HG03045 (cell line): ENCODE measurements around the gene ADGRE2.

Experiments used
- ATAC-seq: cut with Tn5 transposase; IDR thresholded peaks from one replicate; pipeline ENCODE4 v1.9.1; 2021; ENCODE audit warnings: mild to moderate bottlenecking, moderate library complexity; ENCODE audit not compliant: unreplicated experiment

Gene ADGRE2

DNA sequence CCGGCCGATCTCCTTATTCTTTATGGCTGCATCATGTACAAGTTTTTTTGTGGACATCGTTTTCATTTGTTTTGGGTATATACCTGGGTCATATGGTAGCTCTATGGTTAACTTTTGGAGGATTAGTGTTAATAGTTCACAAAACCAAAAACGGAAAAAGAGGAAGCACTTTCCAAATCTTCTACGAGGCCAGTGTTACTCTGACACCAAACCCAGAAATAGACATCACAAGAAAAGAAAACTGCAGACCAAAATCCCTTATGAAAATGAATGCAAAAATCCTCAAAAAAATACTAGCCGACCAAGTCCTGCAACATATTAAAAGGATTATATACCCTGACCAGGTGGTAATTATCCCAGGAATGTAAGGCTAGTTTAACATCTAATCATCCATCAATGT lies 29.8 kb downstream of the ADGRE2 start:
- ATAC-seq, result no peak

GRCh38 chr19:14746886-14747285 lies 31.5 kb downstream of the ADGRE2 start:
- ATAC-seq, result no peak

- ATAC-seq, result no peak
Observed at GRCh38 chr19:14735915-14736314, 42.4 kb downstream of the ADGRE2 start.

- no peak for ATAC-seq
Observed at GRCh38 chr19:14733574-14733973, 44.8 kb downstream of the ADGRE2 start.

GRCh38 chr19:14732510-14732909 lies 45.9 kb downstream of the ADGRE2 start:
- ATAC-seq, result no peak

DNA sequence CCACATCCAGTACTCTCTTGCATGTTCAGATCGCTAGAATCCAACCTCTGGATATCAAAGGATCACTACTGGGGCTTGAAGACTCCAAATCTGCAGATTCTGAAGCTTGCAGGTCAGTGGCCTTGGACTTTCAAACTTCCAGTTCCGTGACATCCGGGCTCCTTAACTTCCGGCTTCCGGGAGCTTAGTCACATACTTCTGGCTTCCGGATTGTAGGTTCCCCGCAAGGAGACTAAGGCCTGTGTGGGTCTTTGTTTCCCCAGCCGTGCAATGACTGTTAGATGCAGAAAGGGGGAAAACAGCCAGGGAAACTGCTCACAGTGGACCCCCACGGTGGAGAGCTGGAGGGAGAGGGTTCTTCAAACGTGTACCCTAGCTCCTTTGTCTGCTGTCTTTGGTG lies 47.2 kb downstream of the ADGRE2 start:
- no peak for ATAC-seq

- no peak for ATAC-seq
Observed at GRCh38 chr19:14728595-14728994, 49.8 kb downstream of the ADGRE2 start.

DNA sequence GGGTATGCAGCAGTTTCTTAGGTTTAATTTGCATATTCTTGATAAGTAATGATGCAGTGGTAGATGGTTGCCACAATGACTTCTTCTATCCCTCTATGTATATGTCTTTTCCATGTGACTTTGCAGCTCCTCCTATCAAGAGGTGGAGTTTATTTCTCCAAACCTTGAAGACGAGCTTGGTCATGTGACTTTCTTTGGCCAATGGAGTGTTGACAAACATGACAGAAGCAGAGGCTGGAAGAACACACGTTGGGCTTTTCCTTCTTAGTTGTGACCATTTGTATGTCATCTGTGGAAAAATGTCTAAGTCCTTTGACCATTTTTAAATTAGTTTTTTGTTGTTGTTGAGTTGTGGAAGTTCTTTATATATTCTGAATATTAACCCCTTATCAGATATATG lies 56.2 kb downstream of the ADGRE2 start:
- ATAC-seq, result no peak

- no peak for ATAC-seq
Observed at GRCh38 chr19:14719162-14719561, 59.2 kb downstream of the ADGRE2 start.

DNA sequence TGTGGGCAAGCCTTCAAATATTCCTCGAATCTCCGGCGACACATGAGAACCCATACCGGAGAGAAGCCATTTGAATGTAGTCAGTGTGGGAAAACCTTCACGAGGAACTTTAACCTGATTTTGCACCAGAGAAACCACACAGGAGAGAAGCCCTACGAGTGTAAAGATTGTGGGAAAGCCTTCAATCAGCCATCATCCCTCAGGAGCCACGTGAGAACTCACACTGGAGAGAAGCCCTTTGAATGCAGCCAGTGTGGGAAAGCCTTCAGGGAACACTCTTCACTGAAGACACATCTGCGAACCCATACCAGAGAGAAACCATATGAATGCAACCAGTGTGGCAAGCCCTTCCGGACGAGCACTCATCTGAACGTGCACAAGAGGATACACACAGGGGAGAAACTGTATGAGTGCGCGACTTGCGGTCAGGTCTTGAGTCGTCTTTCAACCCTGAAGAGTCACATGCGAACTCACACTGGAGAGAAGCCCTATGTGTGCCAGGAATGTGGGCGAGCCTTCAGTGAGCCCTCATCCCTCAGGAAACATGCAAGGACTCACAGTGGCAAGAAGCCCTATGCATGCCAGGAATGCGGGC lies 59.7 kb downstream of the ADGRE2 start:
- no peak for ATAC-seq

DNA sequence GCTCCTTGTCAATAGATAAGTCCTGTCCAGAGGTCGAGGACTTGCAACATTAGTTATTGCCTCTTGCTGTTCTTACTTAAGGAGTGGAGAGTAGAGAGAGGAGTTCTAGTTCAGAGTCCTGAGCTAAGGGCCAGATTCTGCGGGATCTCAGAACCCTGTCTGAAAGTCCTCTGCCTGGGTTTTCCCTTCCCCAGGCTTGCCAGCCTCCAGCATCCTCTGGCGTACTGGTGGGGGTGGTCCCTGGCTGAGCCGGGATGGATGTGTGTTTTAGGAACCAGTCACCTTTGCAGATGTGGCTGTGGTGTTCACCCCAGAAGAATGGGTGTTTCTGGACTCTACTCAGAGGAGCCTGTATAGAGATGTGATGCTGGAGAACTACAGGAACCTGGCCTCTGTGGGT lies 62.5 kb downstream of the ADGRE2 start:
- no peak for ATAC-seq

DNA sequence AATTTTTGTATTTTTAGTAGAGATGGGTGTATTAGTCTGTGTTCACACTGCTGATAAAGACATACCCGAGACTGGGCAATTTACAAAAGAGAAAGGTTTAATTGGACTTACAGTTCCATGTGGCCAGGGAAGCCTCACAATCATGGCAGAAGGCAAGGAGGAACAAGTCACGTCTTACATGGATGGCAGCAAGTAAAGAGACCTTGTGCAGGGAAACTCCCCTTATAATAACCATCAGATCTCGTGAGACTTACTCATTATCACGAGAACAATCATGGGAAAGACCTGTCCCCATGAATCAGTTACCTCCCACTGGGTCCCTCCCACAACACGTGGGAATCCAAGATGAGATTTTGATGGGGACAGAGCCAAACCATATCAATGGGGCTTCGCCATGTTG lies 73.9 kb downstream of the ADGRE2 start:
- ATAC-seq, result no peak

DNA sequence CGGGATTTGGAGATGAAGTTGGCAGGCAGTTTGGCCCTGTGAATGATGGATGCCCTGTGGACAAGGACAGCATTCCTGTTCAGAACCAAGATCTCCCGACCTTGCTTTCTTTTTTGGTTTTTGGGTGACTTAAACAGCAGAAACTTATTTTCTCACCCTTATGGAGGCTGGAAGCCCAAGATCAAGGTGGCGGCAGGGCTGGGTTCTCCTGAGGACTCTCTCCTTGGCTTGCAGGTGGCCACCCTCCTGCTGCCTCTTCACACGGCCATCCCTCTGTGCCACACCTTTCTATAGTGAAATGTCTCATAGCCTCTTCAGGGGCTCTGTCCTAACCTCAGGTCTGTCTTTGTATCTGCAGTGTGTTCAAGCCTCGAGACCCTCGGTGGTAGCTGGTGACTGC lies 74.5 kb downstream of the ADGRE2 start:
- no peak for ATAC-seq

DNA sequence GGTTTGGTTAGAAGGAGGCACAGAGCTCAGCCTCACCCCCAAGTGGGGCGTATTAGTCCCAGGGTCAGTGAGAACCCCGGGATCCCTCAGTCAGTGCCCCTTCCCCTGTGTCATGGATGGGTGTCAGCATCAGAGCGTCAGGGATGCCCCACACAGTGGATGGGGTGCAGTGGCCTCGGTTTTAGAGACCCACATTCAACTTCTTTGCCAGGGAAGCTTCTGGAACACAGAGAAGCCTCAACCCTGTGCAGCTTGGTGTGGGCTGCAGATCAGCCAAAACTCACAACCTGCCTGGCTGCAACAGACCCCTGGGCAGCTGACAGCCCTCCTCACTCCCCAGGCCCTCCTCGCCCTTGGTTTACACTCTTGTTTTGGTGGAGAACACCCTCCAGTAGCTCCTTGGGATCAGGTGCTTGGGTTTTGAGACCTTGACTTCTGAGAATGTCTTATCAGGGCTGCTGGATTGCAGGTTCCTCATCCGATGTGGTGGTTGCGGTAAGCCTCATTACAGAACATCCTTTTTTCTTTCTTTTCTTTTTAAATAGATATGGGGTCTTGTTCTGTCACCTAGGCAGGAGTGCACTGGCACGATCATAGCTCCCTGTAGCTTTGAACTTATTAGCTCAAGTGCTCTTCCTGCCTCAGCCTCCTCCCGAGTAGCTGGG lies 77.5 kb downstream of the ADGRE2 start:
- no peak for ATAC-seq

DNA sequence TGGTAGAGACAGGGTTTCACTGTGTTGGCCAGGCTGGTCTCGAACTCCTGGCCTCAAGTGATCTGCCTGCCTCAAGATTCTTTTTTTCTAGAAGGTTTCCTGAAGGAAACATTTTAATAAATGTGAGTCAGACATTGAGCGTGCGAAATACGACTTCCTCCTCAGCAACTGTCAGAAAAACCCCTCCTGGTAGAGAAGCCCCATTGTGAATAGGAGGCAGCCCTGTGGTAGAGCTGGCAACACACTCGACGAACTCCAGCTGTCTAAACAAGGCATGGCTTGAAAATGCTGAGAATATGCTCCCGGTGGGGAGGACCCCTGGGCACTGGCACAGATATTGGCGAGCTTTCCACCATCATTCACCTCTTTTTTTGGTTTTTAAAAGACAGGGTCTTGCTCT lies 78.7 kb downstream of the ADGRE2 start:
- no peak for ATAC-seq

DNA sequence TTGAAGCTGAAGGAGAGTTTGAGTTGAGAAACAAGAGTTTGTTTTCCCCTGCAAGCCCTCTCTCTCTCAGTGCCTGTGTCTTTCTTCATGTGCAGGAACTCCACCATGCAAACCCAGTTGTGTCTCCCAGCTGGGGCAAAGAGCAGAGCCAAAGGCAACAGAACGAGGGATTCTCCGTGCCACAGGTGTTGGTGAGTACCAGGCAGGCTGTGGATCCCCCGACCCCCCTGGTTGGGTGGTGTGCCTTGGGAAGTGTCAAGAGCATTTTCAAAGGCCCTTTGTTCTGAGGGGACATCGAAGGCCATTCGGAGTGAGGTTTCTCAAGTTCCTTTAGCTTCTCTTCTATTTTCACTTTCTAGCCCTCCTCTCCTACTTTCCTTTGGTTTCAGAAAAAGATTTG lies 82.9 kb downstream of the ADGRE2 start:
- ATAC-seq, result no peak

DNA sequence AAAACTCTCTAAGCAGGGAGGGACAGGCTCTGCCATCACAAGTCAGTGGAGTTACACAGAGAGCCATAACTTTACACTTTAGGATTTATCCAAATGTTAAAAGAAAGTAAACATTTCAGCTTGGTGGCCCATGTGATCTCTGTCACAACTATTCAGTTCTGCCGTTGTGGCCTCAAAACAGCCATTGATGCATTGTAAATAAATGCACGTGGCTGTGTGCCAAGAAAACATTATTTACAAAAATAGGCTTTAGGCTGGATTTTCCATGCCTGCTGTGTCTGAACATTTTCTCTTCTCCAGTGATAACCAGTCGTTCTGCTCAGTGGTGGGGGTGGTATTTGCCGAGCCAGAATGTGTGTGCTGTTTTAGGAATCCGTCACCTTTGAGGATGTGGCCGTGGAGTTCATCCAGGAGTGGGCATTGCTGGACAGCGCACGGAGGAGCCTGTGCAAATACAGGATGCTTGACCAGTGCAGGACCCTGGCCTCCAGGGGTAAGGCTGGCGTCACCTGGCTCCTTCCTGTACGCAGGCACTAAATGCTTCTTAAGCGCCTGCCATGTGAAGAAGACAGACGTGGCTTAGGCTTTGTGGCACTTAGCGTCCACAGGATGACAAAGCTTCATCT lies 83.6 kb downstream of the ADGRE2 start:
- ATAC-seq, result no peak

DNA sequence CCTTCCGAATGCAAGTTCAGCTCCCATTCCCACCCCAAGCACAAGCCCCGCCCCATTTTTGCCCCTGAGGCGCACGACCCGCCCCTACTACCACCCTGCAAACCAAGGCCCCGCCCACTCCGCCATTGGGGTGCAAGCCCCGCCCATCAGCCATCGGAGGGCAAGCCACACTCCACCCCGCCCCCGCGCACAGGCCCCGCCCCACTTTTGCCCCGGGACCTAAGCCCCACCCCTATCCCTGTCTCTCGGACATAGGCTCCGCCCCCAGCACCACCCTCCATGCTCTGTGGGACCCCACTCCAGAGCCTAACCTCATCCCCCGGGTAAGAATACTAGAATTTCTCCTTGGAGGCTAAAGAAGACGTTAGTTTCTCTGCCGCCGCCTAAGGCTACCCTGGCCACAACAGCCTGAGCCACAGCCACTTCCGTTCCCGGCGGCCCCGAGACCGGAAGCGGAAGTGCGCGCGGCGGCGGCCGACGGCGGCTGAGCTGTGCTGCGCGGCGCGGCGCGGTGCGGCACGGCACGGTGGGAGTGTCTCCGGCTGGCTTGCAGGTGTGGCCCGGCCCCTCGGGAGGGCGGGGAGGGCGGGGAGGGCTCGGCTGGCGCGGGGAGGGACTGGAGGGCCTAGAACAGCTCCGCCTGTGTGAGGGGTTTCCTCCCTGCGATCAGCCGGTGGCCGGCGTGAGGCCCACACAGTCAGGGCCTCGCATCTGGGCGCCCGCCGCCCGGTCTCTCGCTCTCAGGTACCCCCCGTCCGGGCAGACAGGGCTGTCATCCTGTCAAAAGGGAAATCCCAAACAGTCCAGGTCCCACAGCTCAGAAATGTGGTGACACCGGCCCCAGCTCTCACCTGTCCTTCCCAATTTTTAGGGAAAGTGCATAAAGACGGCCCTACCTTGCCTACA lies 88.5 kb downstream of the ADGRE2 start, which contains the start of gene ZNF333:
ZNF333 (plus strand) TSS at position 451 of the 906 bp plus-strand sequence. CDS start 3,444 bp downstream, outside the sequence.
- ATAC-seq, result peak; percentile 88

DNA sequence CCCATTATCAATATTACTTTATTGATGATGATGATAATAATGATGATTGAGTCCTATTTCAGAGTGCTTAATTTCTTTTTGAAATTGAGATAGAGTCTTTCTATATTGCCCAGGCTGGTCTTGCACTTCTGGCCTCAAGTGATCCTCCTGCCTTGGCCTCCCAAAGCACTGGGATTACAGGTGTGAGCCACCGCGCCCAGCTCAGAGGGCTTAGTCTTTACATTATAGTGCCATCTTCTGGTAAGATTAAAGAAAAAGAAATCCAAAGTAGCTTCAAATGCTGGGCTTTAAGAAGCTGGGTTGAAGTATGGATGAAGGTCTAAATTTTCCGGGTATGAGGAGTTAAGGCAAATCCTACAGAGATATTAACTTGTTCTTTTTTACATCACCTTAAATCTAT lies 91.9 kb downstream of the ADGRE2 start:
- ATAC-seq, result no peak

DNA sequence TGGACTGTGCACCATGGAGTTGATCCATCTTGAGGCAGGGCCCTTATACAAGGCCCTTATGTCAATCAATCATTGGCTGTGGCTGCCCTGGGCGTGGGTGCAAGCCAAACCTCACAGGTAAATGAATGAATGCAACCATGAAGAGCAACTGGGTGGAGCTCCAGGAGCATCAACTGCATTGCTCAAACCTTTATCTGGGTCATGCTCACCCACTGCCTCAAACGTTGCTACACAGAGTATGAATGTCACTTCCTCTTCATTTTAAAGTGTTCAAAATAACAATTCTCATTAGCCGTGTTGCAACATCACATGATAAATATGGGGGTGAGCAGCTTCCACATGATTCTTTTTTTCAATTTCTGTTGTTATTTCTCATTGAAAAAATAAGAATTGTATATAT lies 94.9 kb downstream of the ADGRE2 start:
- no peak for ATAC-seq
